GM12878 (cell line): ENCODE data around the gene SHMT2. TPM values are rescaled to one million over a fixed set of nuclear protein-coding genes. Genes with fewer than 3 reads are reported as not detected.

ENCODE experiments used
- DPF2 ChIP-seq: fragments of 450-650 bp; IDR thresholded peaks from 2 replicates; pipeline ENCODE4 v1.6.1; 2017; ENCODE audit warnings: mild to moderate bottlenecking
- E2F4 ChIP-seq: IDR thresholded peaks from 2 replicates; pipeline ENCODE4 v1.6.1; 2012; ENCODE audit warnings: low read depth, low read length, improper control_type of control experiment
- HDAC2 ChIP-seq: fragments of 200-600 bp; sonication (generic); IDR thresholded peaks from 2 replicates; pipeline ENCODE4 v1.6.1; 2017
- IKZF2 ChIP-seq, 2 experiments: fragments of 450-650 bp; IDR thresholded peaks; 2 replicates each; pipeline ENCODE4 v1.6.1; 2017; ENCODE audit warnings: mild to moderate bottlenecking in 2 of 2, moderate library complexity in 2 of 2
- IRF4 ChIP-seq: IDR thresholded peaks from 2 replicates; pipeline ENCODE4 v1.6.1; 2011; ENCODE audit warnings: low read depth, low read length
- JUND ChIP-seq: IDR thresholded peaks from 2 replicates; pipeline ENCODE4 v1.6.1; 2012; ENCODE audit warnings: low read depth, mild to moderate bottlenecking, low read length, improper control_type of control experiment, moderate library complexity
- LARP7 ChIP-seq: fragments of 450-650 bp; IDR thresholded peaks from 2 replicates; pipeline ENCODE4 v1.6.1; 2017; ENCODE audit warnings: mild to moderate bottlenecking
- MAX ChIP-seq: IDR thresholded peaks from 2 replicates; pipeline ENCODE4 v1.6.1; 2012; ENCODE audit warnings: low read depth, low read length, improper control_type of control experiment
- NFYB ChIP-seq: IDR thresholded peaks from 2 replicates; pipeline ENCODE4 v1.6.1; 2011; ENCODE audit warnings: low read depth, mild to moderate bottlenecking, low read length, improper control_type of control experiment, moderate library complexity; ENCODE audit not compliant: insufficient read depth
- RUNX3 ChIP-seq: IDR thresholded peaks from 2 replicates; pipeline ENCODE4 v1.6.1; 2012; ENCODE audit warnings: low read length, inconsistent platforms
- YY1 ChIP-seq: IDR thresholded peaks from 2 replicates; pipeline ENCODE4 v1.6.1; 2011; ENCODE audit warnings: low read depth, mild to moderate bottlenecking, low read length
- ZNF207 ChIP-seq: fragments of 450-650 bp; IDR thresholded peaks from 2 replicates; pipeline ENCODE4 v1.6.1; 2014; ENCODE audit warnings: antibody characterized with exemption, mild to moderate bottlenecking, borderline replicate concordance
- ZNF274 ChIP-seq: IDR thresholded peaks from one replicate; pipeline ENCODE4 v1.8.0; 2011; ENCODE audit not compliant: insufficient read length, insufficient read depth
- ZNF687 ChIP-seq: fragments of 450-650 bp; IDR thresholded peaks from 2 replicates; pipeline ENCODE4 v1.6.1; 2017; ENCODE audit warnings: mild to moderate bottlenecking, moderate library complexity
- polyA plus RNA-seq, 11 experiments: library from polyadenylated mRNA; depleted of rRNA in 4 of 11; unstranded in 6 of 11; stranded (reverse) in 5 of 11; fragments of >200 nt; fragmentation: Nextera tagmentation in 4 of 11; fragmentation: Illumina TruSeq in 1 of 11; extraction: Ambion mirVana in 4 of 11; extraction: Trizol in 1 of 11; gene quantifications; 1 replicate in 1 of 11; 2 replicates in 10 of 11; pipeline versions ENCODE4 v1.2.1 to v1.2.3, GENCODE V29; 2011 to 2016; ENCODE audit warnings: inconsistent platforms in 2 of 11, missing spikeins in 2 of 11, low read depth in 1 of 11
- total RNA-seq, 4 experiments: library from RNA; depleted of rRNA in 3 of 4; stranded (reverse); fragments of >200 nt in 3 of 4; fragmentation: Illumina TruSeq in 1 of 4; extraction: Trizol in 1 of 4; gene quantifications; 2 replicates each; pipeline versions ENCODE4 v1.2.1 to v1.2.3, GENCODE V29; 2013 to 2021
- TF ChIP-seq, protein P1 (sequence below): fragments of 450-650 bp; IDR thresholded peaks from 2 replicates; pipeline ENCODE4 v1.6.1; 2016; ENCODE audit warnings: mild to moderate bottlenecking
- TF ChIP-seq, protein P2 (sequence below): fragments of 450-650 bp; IDR thresholded peaks from 2 replicates; pipeline ENCODE4 v1.6.1; 2017; ENCODE audit warnings: mild to moderate bottlenecking, moderate library complexity
- TF ChIP-seq, protein P3 (sequence below): fragments of 450-650 bp; conservative IDR thresholded peaks from 2 replicates; pipeline ENCODE4 v1.6.1; 2017; ENCODE audit warnings: mild to moderate bottlenecking, moderate library complexity

SHMT2 gene
- total and polyA plus RNA-seq, 10 of the 15 experiments (the other 5 are each of a cell fraction or from before 2014, with no cell fraction given), result 57.0 to 292 (median 186) TPM

GRCh38 chr12:57238854-57239554 is 9.5 kb downstream of the SHMT2 start (continued):
- TF ChIP-seq HDAC2 (no peak), ZNF687 (peak; percentile 36), NFYB (no peak), IRF4 (0 out of 2 replicates have a peak, but pooled peaks have one; percentile 31), ZNF274 (no peak), E2F4 (peak; percentile 32; the same call in 1 of the 2 replicates), YY1 (peak; percentile 84), DPF2 (peak; percentile 52; the same call in 1 of the 2 replicates), JUND (0 out of 2 replicates have a peak, but pooled peaks have one; percentile 38), RUNX3 (0 out of 2 replicates have a peak, but pooled peaks have one; percentile 8), LARP7 (peak; percentile 91), MAX (0 out of 2 replicates have a peak, but pooled peaks have one; percentile 51), IKZF2 (IDR thresholded peaks at IDR 0.05) (peak in 1 of 2 experiments; percentile 33; a peak in 1 of 4 replicates), ZNF207 (no peak)
- TF ChIP-seq, protein P1, sequence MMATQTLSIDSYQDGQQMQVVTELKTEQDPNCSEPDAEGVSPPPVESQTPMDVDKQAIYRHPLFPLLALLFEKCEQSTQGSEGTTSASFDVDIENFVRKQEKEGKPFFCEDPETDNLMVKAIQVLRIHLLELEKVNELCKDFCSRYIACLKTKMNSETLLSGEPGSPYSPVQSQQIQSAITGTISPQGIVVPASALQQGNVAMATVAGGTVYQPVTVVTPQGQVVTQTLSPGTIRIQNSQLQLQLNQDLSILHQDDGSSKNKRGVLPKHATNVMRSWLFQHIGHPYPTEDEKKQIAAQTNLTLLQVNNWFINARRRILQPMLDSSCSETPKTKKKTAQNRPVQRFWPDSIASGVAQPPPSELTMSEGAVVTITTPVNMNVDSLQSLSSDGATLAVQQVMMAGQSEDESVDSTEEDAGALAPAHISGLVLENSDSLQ, result peak; percentile 84
- TF ChIP-seq, protein P2, sequence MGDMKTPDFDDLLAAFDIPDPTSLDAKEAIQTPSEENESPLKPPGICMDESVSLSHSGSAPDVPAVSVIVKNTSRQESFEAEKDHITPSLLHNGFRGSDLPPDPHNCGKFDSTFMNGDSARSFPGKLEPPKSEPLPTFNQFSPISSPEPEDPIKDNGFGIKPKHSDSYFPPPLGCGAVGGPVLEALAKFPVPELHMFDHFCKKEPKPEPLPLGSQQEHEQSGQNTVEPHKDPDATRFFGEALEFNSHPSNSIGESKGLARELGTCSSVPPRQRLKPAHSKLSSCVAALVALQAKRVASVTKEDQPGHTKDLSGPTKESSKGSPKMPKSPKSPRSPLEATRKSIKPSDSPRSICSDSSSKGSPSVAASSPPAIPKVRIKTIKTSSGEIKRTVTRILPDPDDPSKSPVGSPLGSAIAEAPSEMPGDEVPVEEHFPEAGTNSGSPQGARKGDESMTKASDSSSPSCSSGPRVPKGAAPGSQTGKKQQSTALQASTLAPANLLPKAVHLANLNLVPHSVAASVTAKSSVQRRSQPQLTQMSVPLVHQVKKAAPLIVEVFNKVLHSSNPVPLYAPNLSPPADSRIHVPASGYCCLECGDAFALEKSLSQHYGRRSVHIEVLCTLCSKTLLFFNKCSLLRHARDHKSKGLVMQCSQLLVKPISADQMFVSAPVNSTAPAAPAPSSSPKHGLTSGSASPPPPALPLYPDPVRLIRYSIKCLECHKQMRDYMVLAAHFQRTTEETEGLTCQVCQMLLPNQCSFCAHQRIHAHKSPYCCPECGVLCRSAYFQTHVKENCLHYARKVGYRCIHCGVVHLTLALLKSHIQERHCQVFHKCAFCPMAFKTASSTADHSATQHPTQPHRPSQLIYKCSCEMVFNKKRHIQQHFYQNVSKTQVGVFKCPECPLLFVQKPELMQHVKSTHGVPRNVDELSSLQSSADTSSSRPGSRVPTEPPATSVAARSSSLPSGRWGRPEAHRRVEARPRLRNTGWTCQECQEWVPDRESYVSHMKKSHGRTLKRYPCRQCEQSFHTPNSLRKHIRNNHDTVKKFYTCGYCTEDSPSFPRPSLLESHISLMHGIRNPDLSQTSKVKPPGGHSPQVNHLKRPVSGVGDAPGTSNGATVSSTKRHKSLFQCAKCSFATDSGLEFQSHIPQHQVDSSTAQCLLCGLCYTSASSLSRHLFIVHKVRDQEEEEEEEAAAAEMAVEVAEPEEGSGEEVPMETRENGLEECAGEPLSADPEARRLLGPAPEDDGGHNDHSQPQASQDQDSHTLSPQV, result peak; percentile 98; the same call in 1 of the 2 replicates
- TF ChIP-seq, protein P3, sequence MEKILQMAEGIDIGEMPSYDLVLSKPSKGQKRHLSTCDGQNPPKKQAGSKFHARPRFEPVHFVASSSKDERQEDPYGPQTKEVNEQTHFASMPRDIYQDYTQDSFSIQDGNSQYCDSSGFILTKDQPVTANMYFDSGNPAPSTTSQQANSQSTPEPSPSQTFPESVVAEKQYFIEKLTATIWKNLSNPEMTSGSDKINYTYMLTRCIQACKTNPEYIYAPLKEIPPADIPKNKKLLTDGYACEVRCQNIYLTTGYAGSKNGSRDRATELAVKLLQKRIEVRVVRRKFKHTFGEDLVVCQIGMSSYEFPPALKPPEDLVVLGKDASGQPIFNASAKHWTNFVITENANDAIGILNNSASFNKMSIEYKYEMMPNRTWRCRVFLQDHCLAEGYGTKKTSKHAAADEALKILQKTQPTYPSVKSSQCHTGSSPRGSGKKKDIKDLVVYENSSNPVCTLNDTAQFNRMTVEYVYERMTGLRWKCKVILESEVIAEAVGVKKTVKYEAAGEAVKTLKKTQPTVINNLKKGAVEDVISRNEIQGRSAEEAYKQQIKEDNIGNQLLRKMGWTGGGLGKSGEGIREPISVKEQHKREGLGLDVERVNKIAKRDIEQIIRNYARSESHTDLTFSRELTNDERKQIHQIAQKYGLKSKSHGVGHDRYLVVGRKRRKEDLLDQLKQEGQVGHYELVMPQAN, result 0 out of 2 replicates have a peak, but pooled peaks have one; percentile 55
